Measurements from ENCODE around the gene DNAJC7.

DNAJC7 gene

GRCh38 chr17:42045719-42046118 is 28.5 kb upstream of the DNAJC7 start:
- H3K9me3 ChIP-seq = no peaks in the 10 kb centered on the region
- no peaks in the 10 kb centered on the region for H3K27me3 ChIP-seq
- H3K36me3 ChIP-seq = no peaks in the 10 kb centered on the region
- H3K4me3 ChIP-seq (ENCODE audit: low read depth, low read length) = no peak overlapping the region
- no peaks in the 10 kb centered on the region for H3K4me1 ChIP-seq
- no peak for TF ChIP-seq CTCF (IDR thresholded peaks at IDR 0.05; ENCODE audit: low read depth, low read length)
- no peak for DNase-seq

- TF ChIP-seq CTCF (IDR thresholded peaks at IDR 0.05; ENCODE audit: low read depth, low read length) = no peak
- no peak overlapping the region for H3K4me3 ChIP-seq (ENCODE audit: low read depth, low read length)
- no peaks in the 10 kb centered on the region for H3K27me3 ChIP-seq
- no peak for DNase-seq
- H3K4me1 ChIP-seq = no peaks in the 10 kb centered on the region
- H3K36me3 ChIP-seq = no peaks in the 10 kb centered on the region
- no peaks in the 10 kb centered on the region for H3K9me3 ChIP-seq
These were observed 25.5 kb upstream of the DNAJC7 start for GRCh38 chr17:42042598-42043319.

GRCh38 chr17:42041619-42042018 is 24.4 kb upstream of the DNAJC7 start:
- Histone ChIP-seq H3K9me3 (no peaks in the 10 kb centered on the region), H3K4me1 (no peaks in the 10 kb centered on the region), H3K36me3 (no peaks in the 10 kb centered on the region), H3K27me3 (no peaks in the 10 kb centered on the region), H3K4me3 (ENCODE audit: low read depth, low read length) (no peak overlapping the region)
- TF ChIP-seq CTCF (IDR thresholded peaks at IDR 0.05; ENCODE audit: low read depth, low read length) = no peak
- no peak for DNase-seq

- no peak for TF ChIP-seq CTCF (IDR thresholded peaks at IDR 0.05; ENCODE audit: low read depth, low read length)
- Histone ChIP-seq H3K4me3 (ENCODE audit: low read depth, low read length) (no peak overlapping the region), H3K9me3 (no peaks in the 10 kb centered on the region), H3K36me3 (no peaks in the 10 kb centered on the region), H3K4me1 (no peaks in the 10 kb centered on the region), H3K27me3 (no peaks in the 10 kb centered on the region)
- DNase-seq = no peak
These were observed 23.6 kb upstream of the DNAJC7 start for GRCh38 chr17:42040818-42041217.

- Histone ChIP-seq H3K4me1 (no peaks in the 10 kb centered on the region), H3K9me3 (no peaks in the 10 kb centered on the region), H3K4me3 (ENCODE audit: low read depth, low read length) (no peak overlapping the region), H3K27me3 (no peaks in the 10 kb centered on the region), H3K36me3 (no peaks in the 10 kb centered on the region)
- DNase-seq = no peak
- TF ChIP-seq CTCF (IDR thresholded peaks at IDR 0.05; ENCODE audit: low read depth, low read length) = no peak
These were observed 22.8 kb upstream of the DNAJC7 start for GRCh38 chr17:42039794-42040763.
